ENCODE data around the gene ITGB4. TPM values are rescaled to one million over a fixed set of nuclear protein-coding genes. Genes with fewer than 3 reads are reported as not detected.
A peak's percentile ranks its signal among the peaks of the same experiment; 100 is the strongest.
"Not testable (repeated sequence)": the region's sequence is repeated elsewhere in the genome, so short reads cannot be mapped to it uniquely, and the experiment has no call there.

The ITGB4 gene
- total RNA-seq, 1 donor from 2014 or later: 31.4 TPM

- peak; percentile 40 for DNase-seq
Measured at GRCh38 chr17:75753514-75754377, 32.5 kb downstream of the ITGB4 start.

DNA sequence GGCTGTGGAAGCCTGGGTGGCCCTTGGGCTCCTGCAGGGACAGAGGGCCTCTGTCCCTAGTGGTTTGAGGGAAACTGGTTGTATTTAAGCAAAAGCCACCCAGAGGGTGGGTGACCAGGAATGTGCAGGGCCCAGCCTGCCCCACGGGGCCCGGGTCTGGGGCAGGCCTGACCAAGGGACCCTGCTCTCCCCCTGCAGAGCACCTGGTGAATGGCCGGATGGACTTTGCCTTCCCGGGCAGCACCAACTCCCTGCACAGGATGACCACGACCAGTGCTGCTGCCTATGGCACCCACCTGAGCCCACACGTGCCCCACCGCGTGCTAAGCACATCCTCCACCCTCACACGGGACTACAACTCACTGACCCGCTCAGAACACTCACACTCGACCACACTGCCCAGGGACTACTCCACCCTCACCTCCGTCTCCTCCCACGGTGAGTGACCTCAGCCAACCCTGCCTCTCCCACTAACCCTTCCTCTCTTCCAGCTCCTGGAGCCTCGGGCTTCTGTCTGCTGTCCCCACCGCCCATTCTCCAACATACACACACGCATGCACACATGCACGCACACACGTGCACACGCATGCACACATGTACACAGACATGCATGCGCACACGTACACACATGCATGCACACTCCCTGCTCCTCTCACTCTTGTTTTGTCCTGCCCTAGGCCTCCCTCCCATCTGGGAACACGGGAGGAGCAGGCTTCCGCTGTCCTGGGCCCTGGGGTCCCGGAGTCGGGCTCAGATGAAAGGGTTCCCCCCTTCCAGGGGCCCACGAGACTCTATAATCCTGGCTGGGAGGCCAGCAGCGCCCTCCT is 33.3 kb downstream of the ITGB4 start:
- DNase-seq: no peak

DNA sequence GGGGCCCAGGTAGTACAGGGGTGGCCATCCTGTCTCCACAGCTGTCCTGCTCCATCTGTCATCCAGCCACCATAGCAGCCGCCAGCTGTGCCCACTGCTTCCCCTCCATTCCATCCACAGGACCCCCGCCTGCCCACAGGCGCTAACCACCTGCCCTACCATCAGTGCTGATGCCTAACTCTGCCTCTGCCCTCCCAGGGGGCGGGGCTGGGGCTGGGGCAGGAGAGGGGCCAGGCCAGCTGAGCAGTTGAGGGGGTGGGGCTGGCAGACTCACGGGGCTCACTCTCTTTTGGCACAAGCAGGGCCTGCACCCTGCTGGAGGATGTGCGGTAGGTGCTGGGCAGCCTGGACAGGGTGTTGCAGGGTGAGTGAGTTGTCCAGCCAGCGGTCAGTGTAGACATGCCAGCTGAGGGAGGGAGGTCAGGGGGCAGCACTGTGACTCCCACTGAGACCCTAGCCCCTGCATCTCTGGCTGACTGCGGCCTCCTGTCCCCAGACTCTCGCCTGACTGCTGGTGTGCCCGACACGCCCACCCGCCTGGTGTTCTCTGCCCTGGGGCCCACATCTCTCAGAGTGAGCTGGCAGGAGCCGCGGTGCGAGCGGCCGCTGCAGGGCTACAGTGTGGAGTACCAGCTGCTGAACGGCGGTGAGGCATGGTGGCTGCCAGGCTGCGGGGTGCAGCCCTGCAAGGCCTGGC is 34.1 kb downstream of the ITGB4 start:
- DNase-seq: no peak

DNA sequence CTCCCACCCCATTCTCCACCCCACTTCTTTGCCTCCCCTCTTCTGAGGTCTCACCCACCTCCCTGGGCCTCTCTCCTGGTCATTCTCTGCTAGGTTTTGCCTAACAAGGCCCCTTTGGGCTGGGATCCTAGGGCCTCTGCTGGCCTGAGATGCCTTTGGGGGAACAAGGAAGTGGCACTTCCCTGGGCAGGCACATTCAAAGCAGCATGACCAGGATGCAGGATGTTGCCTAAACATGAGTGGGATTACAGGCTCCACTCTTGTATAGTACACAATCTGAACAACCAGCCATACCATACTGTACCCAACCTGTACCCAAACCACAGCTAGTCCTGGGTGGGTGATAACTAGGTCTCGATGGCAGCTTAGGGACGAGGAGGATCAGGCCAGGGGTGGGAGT is 34.7 kb downstream of the ITGB4 start:
- DNase-seq: no peak

DNA sequence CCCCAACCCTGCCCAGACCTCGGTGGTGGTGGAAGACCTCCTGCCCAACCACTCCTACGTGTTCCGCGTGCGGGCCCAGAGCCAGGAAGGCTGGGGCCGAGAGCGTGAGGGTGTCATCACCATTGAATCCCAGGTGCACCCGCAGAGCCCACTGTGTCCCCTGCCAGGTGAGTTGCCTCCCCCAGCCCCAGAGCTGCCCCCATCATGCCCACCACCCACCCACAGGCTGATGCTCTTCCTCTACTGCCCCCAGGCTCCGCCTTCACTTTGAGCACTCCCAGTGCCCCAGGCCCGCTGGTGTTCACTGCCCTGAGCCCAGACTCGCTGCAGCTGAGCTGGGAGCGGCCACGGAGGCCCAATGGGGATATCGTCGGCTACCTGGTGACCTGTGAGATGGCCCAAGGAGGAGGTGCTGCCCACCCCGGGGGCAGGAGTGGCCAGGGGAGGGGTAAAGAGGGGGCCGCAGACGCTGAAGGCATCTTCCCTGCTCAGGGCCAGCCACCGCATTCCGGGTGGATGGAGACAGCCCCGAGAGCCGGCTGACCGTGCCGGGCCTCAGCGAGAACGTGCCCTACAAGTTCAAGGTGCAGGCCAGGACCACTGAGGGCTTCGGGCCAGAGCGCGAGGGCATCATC is 35.3 kb downstream of the ITGB4 start:
- no peak for DNase-seq

DNA sequence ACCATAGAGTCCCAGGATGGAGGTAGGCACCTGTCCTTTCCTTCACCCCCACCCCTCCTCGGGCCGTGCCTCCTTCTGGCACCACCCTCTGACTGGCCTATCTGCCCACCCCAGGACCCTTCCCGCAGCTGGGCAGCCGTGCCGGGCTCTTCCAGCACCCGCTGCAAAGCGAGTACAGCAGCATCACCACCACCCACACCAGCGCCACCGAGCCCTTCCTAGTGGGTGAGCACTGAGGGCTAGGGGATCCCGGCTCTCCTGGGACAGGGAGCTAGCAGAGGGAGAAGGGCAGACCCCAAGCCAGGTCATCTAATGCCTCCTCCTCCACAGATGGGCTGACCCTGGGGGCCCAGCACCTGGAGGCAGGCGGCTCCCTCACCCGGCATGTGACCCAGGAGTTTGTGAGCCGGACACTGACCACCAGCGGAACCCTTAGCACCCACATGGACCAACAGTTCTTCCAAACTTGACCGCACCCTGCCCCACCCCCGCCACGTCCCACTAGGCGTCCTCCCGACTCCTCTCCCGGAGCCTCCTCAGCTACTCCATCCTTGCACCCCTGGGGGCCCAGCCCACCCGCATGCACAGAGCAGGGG is 35.9 kb downstream of the ITGB4 start:
- no peak for DNase-seq

DNA sequence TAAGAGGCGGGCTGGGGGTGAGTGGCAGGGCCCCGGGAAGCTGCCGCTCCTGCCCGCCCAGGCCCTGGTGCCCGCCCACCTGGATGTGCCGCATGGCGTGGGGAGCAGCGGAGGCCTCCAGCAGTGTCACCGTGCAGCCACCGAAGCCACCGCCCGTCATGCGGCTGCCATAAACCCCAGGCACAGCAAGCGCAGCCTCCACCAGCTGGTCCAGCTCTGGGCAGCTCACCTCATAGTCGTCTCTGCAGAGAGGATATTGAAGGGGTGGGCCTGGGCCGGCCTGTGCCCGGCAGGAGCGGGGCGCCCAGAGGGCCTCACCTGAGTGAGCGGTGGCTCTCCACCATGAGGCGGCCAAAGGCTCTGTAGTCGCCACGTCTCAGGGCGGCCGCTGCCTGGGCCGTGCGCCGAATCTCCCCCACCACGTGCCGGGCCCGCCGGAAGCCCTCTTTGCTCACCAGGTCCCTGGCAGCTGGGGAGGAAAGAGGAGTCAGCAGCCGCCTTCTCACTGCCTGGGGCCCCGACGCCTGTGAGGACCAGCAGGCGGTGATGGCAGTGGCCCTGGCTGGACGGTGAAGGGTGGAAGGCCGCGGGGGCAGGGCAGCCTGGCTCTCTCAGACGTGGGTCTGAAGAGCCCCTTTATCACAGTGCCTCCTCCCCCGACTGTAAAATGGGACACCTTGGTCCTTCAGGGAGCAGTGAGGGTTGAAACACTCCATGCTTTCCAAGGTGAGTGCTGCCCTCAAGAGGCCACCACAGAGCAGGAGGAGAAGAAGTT is 37.1 kb downstream of the ITGB4 start:
- no peak for DNase-seq

DNA sequence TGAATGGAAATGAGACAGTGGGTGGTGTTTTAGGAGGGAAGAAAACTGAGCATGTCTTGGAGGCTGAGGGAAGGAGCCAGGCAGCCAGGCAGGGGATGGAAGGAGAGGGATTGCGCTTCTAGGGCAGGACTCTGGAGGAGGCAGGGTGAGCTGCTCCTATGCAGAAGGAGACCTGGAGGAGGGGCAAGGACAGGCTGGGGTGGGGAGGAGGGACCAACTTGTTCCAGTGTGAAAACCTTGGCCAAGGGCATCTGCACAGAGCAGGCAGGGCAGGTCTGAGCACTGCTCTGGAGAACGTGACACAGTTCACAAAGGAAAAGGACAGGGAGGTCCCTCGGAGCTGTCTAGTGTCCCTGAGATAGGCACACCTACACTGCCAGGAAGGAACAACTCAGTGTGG is 38.2 kb downstream of the ITGB4 start:
- no peak for DNase-seq

- not testable (repeated sequence) for DNase-seq
Measured at GRCh38 chr17:75759978-75760640, 38.9 kb downstream of the ITGB4 start.

DNA sequence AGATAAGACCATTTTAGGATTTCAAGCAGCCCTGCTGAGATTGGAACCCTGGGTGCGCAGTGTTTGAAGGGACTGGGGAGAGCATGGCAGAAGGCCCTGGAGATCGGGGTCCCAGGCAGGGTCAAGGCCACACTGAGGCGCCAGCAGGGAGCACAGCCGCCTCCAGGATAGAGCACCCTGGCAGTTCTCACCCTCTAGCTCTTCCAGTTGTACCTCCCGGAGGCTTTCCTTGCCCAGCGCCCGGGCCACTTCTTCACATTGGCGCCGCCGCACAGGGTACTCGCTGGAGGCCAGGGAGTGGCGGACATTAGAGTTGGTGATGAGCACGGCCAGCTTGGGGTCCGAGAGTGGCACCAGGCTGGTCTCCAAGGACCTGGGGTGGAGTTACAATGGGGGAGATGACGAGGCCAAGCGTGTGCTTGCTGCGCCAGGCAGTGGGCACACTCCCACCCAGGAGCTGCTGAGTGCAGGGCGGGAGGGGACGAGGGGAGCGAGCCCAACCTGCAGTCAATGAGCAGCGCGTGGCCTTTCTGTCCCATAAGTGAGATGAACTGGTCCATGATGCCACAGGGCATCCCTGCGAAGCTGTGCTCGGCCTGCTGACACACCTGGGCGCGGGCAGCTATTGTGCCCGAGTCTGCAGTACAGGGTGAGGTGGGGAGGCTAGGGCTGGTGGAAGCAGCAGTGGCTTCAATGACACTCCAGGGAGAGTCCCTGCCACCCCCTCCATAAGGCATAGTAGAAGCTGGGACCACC is 41.4 kb downstream of the ITGB4 start:
- DNase-seq: no peak

- DNase-seq: no peak
Measured at GRCh38 chr17:75763269-75763607, 42.0 kb downstream of the ITGB4 start.

DNA sequence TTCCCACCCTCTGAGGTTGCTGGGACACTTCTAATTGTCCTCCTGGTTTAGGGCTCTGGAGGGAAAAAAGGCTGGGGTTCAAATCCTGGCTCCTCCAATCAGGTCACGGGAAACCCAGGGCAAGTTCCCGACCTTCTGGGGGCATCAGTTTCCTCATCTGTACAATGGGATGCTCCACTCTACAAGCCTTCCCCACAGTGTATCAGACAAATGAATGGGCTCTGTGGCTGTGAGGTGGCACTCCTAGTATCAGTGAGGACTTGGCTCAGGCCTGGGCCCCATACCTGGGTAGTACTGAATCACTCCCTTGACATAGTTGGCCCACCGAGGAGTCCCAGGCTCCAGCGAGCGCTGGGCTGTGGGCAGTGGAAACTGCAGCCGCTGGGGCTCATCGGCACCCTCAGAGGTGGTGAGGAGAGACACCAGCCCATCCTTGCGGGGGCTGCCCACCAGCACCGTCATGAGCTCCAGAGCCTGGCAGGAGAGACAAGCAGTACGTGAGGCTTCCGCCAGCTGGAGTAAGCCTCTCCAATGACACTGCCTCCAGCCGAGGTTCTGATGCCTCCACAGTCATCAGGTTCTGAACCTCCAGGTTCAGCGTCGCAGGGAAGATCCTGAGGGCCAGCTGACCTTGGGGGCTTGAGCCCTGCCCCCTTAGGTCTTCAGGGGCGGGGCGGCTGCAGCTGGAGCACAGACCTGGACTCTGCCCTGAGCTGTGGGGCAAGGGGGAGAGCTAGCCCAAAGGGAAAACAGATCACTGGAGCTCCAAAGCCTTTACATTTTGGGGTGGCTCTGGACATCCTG is 42.6 kb downstream of the ITGB4 start:
- DNase-seq: no peak

DNA sequence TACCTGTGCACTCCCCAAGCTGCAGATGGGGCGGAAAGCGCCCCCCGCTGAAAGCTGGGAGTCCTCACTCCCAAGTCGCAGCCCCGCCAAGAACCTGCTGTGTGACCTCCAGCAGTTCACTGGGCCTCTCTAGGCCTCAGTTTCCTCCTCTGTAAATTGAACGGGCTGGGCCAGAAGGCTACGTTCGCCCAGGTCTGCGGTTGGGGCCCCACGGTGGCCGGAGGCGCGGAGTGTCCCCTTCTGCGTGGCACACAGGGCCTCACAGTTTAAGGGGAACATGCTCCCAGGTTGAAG is 43.1 kb downstream of the ITGB4 start:
- DNase-seq: no peak

DNA sequence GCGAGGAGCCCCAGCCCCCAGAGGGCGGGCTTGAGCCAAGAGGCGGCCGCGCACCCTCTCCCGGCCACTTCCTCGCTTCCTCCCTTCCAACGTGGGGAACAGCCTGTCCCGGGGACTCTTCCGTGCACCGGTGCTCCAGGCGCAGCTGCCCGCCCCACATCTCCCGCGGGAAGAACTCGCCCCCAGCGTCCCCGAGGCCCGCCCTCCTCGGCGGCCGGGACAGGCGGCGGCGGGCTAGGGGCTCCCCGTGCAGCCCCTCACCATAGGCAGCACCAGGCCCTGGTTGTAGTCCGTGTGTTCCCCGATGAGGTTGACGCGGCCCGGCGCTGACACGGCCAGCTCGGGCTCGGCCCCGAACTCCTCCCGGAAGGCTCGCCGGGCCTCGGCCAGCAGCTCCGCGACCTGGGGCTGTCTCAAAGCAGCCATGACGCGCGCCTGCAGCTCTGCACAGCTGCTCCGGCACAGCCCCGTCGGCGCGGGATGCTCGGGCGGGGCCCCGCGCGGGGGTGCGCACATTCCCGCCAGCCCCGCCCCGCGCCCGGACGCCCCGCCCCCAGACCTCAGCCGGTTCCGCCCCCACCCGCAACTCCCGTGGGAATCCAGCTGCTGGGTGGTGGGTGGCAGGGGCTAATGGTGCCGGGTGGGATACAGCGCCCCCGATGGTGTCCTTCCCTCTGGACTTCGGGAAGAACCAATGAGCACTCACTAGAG is 43.6 kb downstream of the ITGB4 start, which contains the start of gene GALK1:
Gene GALK1, minus strand, starts transcription at position 482 of the 711 bp plus-strand sequence. Its CDS starts 56 bp downstream, at position 426.
- peak; percentile 42 for DNase-seq

DNA sequence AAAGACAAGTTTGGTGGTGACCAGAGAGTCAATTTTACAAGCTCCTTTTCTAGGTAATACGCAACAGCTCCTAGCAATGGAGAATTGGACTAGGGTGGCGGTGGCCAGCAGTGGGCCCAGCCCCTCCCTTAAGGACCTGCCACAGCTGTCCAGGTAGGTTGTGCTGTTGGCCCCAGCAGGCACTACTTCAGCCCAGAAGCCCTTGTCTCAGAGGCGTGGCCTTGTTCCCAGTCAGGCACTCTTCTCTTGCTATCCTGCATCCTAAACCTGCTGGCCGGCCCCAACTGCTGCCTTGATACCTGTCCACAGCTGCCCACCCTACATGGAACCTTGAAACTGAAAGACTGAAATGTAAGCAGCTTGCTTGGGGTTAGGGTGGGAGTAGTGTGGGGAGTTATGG is 44.7 kb downstream of the ITGB4 start:
- DNase-seq: no peak

DNA sequence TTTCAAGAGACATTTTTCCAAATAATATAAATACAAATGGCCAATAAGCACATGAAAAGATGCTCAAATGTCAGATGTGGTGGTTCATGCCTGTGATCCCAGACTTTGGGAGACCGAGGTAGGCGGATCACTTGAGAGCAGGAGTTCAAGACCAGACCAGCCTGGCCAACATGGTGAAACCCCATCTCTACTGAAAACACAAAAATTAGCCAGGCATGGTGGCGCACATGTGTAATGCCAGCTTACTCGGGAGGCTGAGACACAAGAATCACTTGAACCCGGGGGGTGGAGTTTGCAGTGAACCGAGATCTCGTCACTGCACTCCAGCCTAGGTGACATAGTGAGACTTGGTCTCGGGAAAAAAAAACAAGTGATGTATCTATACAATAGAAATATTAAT is 46.6 kb downstream of the ITGB4 start:
- no peak for DNase-seq

- DNase-seq: no peak
Measured at GRCh38 chr17:75769536-75769935, 48.3 kb downstream of the ITGB4 start.
